Gastroesophageal sphincter (tissue), 4 donors: ENCODE measurements around the gene ABCC1. TPM values are rescaled to one million over a fixed set of nuclear protein-coding genes. Genes with fewer than 3 reads are reported as not detected.

Source experiments
- ATAC-seq: fragments of 150-250 bp; one replicate; pipeline ENCODE4 v1.9.1; 2016; ENCODE audit warnings: mild to moderate bottlenecking, moderate library complexity
- H3K27ac ChIP-seq, 4 donors: fragments of 200-600 bp; sonication (generic) in 3 of 4; 1 replicate in 3 of 4; 2 replicates in 1 of 4; pipeline ENCODE4 v1.5.1; 2016 to 2019
- H3K27me3 ChIP-seq: fragments of 200-600 bp; sonication (generic); one replicate; pipeline ENCODE4 v1.5.1; 2019
- H3K36me3 ChIP-seq, 2 donors: fragments of 200-600 bp; sonication (generic); one replicate each; pipeline ENCODE4 v1.5.1; 2019; ENCODE audit warnings: control low read depth in 1 of 2
- H3K4me1 ChIP-seq, 3 donors: fragments of 200-600 bp; sonication (generic); 1 replicate in 2 of 3; 2 replicates in 1 of 3; pipeline ENCODE4 v1.5.1; 2016 to 2019; ENCODE audit warnings: control low read depth in 2 of 3
- H3K4me3 ChIP-seq, 2 donors: fragments of 200-600 bp; sonication (generic); one replicate each; pipeline ENCODE4 v1.5.1; 2019; ENCODE audit warnings: mild to moderate bottlenecking in 1 of 2, moderate library complexity in 1 of 2
- H3K9me3 ChIP-seq, 3 donors: fragments of 200-600 bp; sonication (generic); one replicate each; pipeline ENCODE4 v1.5.1; 2017 to 2019; ENCODE audit warnings: control low read depth in 2 of 3
- CTCF ChIP-seq, 4 experiments: fragments of 200-600 bp in 2 of 4; fragments of 450-650 bp in 2 of 4; sonication (generic) in 1 of 4; IDR thresholded peaks; one replicate each; pipeline ENCODE4 v1.5.1; 2017 to 2019; ENCODE audit warnings: antibody characterized with exemption in 4 of 4, mild to moderate bottlenecking in 2 of 4, moderate library complexity in 2 of 4
- EP300 ChIP-seq: sonication (generic); formaldehyde crosslinking; IDR thresholded peaks from one replicate; pipeline ENCODE4 v1.6.1; 2017; ENCODE audit warnings: antibody characterized with exemption, mild to moderate bottlenecking
- POLR2A ChIP-seq, 2 donors: fragments of 450-650 bp; IDR thresholded peaks; one replicate each; pipeline ENCODE4 v1.6.1; 2017; ENCODE audit warnings: antibody characterized with exemption in 2 of 2, mild to moderate bottlenecking in 2 of 2, moderate library complexity in 1 of 2
- POLR2AphosphoS5 ChIP-seq: sonication (generic); formaldehyde crosslinking; IDR thresholded peaks from one replicate; pipeline ENCODE4 v1.6.1; 2017; ENCODE audit warnings: antibody characterized with exemption
- WGBS, 2 donors: methylation state at CpG; one replicate each; pipeline ENCODE4 v1.1.5; 2018; ENCODE audit warnings: low coverage in 1 of 2; 5-methylcytosine and 5-hydroxymethylcytosine counted together
- total RNA-seq, 4 donors: library from RNA; depleted of rRNA; stranded (reverse); fragments of >200 nt; gene quantifications; one replicate each; pipeline ENCODE4 v1.1.0, GENCODE V29; 2016

Gene ABCC1
- total RNA-seq, 4 donors from 2014 or later = 50.8 to 122 (median 63.1) TPM

- 93% methylated on average over 2 to 6 of the region's 6 CpGs for WGBS, 2 donors
- H3K27me3 ChIP-seq = no peaks in the 10 kb centered on the region
- no peak for TF ChIP-seq CTCF (IDR thresholded peaks at IDR 0.05)
- no peak for TF ChIP-seq POLR2AphosphoS5
- no peak for TF ChIP-seq POLR2A (IDR thresholded peaks at IDR 0.05)
- TF ChIP-seq EP300 = no peak
These were observed 30.1 kb upstream of the ABCC1 start for GRCh38 chr16:15919331-15919730.

GRCh38 chr16:15924996-15925395 is 24.4 kb upstream of the ABCC1 start:
- no peaks in the 10 kb centered on the region for H3K4me1 ChIP-seq
- 94 to 97% methylated on average over 5 to 7 of the region's 13 CpGs for WGBS, 2 donors
- H3K4me3 ChIP-seq = no peak overlapping the region
- H3K27ac ChIP-seq = no peak overlapping the region
- TF ChIP-seq POLR2AphosphoS5 (no peak), EP300 (no peak), POLR2A (IDR thresholded peaks at IDR 0.05) (no peak), CTCF (IDR thresholded peaks at IDR 0.05) (no peak)
- no peaks in the 10 kb centered on the region for H3K36me3 ChIP-seq
- no peaks in the 10 kb centered on the region for H3K9me3 ChIP-seq
- no peaks in the 10 kb centered on the region for H3K27me3 ChIP-seq
- no peak for ATAC-seq

More at GRCh38 chr16:15919331-15919730, 30.1 kb upstream of the ABCC1 start:
- H3K9me3 ChIP-seq = no peaks in the 10 kb centered on the region
- ATAC-seq = no peak
- no peak overlapping the region for H3K4me3 ChIP-seq
- H3K36me3 ChIP-seq = no peaks in the 10 kb centered on the region
- no peak overlapping the region for H3K27ac ChIP-seq
- no peaks in the 10 kb centered on the region for H3K4me1 ChIP-seq

- no peaks in the 10 kb centered on the region for H3K4me1 ChIP-seq
- H3K27ac ChIP-seq = no peak overlapping the region
- no peaks in the 10 kb centered on the region for H3K27me3 ChIP-seq
- no peak overlapping the region for H3K4me3 ChIP-seq
- no peaks in the 10 kb centered on the region for H3K9me3 ChIP-seq
- H3K36me3 ChIP-seq = no peaks in the 10 kb centered on the region
- ATAC-seq = no peak
- TF ChIP-seq POLR2AphosphoS5 = no peak
- TF ChIP-seq CTCF (IDR thresholded peaks at IDR 0.05) = no peak
- TF ChIP-seq EP300 = no peak
- TF ChIP-seq POLR2A (IDR thresholded peaks at IDR 0.05) = no peak
- 78 to 80% methylated on average over 3 to 5 of the region's 9 CpGs for WGBS, 2 donors
These were observed 23.8 kb upstream of the ABCC1 start for GRCh38 chr16:15925631-15926030.

- Histone ChIP-seq H3K27me3 (no peaks in the 10 kb centered on the region), H3K27ac (no peak overlapping the region), H3K4me3 (no peak overlapping the region), H3K36me3 (no peaks in the 10 kb centered on the region), H3K9me3 (no peaks in the 10 kb centered on the region), H3K4me1 (no peaks in the 10 kb centered on the region)
- TF ChIP-seq POLR2AphosphoS5 (no peak), EP300 (no peak), POLR2A (IDR thresholded peaks at IDR 0.05) (no peak), CTCF (IDR thresholded peaks at IDR 0.05) (no peak)
- WGBS, 2 donors = 96 to 97% methylated on average over 12 to 15 of the region's 18 CpGs
- ATAC-seq = no peak
These were observed 20.9 kb upstream of the ABCC1 start for GRCh38 chr16:15928261-15929104.

- Histone ChIP-seq H3K27me3 (no peaks in the 10 kb centered on the region), H3K4me3 (no peak overlapping the region), H3K4me1 (no peaks in the 10 kb centered on the region), H3K27ac (no peak overlapping the region), H3K9me3 (peaks cover 0 to 4% (median 0%) of the 10 kb centered on the region in 3 donors), H3K36me3 (no peaks in the 10 kb centered on the region)
- no peak for TF ChIP-seq POLR2A (IDR thresholded peaks at IDR 0.05)
- ATAC-seq = no peak
- WGBS, 2 donors = 60 to 90% methylated on average over 5 to 6 of the region's 6 CpGs
These were observed 16.5 kb upstream of the ABCC1 start for GRCh38 chr16:15932939-15933338.
